ENCODE measurements around the gene FRAT1.

FRAT1 gene

GRCh38 chr10:97302088-97302791, 16.8 kb upstream of the FRAT1 start:
- intact Hi-C loops (cut with DNase I): no loop called here
- DNase-seq: no peak

- DNase-seq: no peak
- intact Hi-C loops (cut with DNase I): no loop called here
These were observed 11.6 kb upstream of the FRAT1 start for GRCh38 chr10:97307441-97307840.

- peak in 1 of 10 donors; percentile 4 for DNase-seq
- intact Hi-C loops (cut with DNase I): no loop called here
These were observed 10.9 kb upstream of the FRAT1 start for GRCh38 chr10:97307866-97308780.

GRCh38 chr10:97311111-97311626, 7.9 kb upstream of the FRAT1 start:
- peak in 1 of 10 donors; percentile 35 for DNase-seq
- intact Hi-C loops (cut with DNase I): no loop called here

GRCh38 chr10:97312897-97313296, 6.2 kb upstream of the FRAT1 start:
- intact Hi-C loops (cut with DNase I): no loop called here
- no peak for DNase-seq

GRCh38 chr10:97314671-97315070, 4.4 kb upstream of the FRAT1 start:
- intact Hi-C loops (cut with DNase I): loop anchor here (5.0 kb wide), 1 partner anchor 32 kb away; no protein-coding TSS in a partner anchor
- DNase-seq: no peak

GRCh38 chr10:97319671-97320479, 804 bp downstream of the FRAT1 start:
- DNase-seq: peak; percentile 23 to 94 (median 48)
- intact Hi-C loops (cut with DNase I): loop anchor here (1.0 to 5.0 kb wide), 3 partner anchors 14 to 38 kb away; partner anchors contain the start of genes ARHGAP19 and FRAT2

GRCh38 chr10:97320480-97321031, 1.5 kb downstream of the FRAT1 start:
- peak in 4 of 10 donors; percentile 24 to 76 (median 72) for DNase-seq

GRCh38 chr10:97321032-97321803, 2.1 kb downstream of the FRAT1 start:
- DNase-seq: peak in 9 of 10 donors; percentile 36 to 90 (median 63)
- intact Hi-C loops (cut with DNase I): no loop called here

More at GRCh38 chr10:97320480-97321031, 1.5 kb downstream of the FRAT1 start:
- intact Hi-C loops (cut with DNase I): no loop called here

GRCh38 chr10:97321804-97322190, 2.7 kb downstream of the FRAT1 start:
- intact Hi-C loops (cut with DNase I): no loop called here
- peak in 3 of 10 donors; percentile 24 to 72 (median 30) for DNase-seq

GRCh38 chr10:97323501-97323900, 4.4 kb downstream of the FRAT1 start:
- intact Hi-C loops (cut with DNase I): no loop called here
- peak in 1 of 10 donors; percentile 35 for DNase-seq

- peak in 2 of 10 donors; percentile 6 to 18 for DNase-seq
- intact Hi-C loops (cut with DNase I): no loop called here
These were observed 6.7 kb downstream of the FRAT1 start for GRCh38 chr10:97325754-97326153.

GRCh38 chr10:97327348-97328294, 8.6 kb downstream of the FRAT1 start:
- peak in 2 of 10 donors; percentile 7 to 18 for DNase-seq
- intact Hi-C loops (cut with DNase I): no loop called here

GRCh38 chr10:97328646-97329453, 9.8 kb downstream of the FRAT1 start:
- peak in 1 of 10 donors; percentile 30 for DNase-seq
- intact Hi-C loops (cut with DNase I): no loop called here

- no peak for DNase-seq
- intact Hi-C loops (cut with DNase I): loop anchor here (5.0 kb wide), 1 partner anchor 37 kb away; the partner anchor contains the start of gene ARHGAP19
These were observed 10.7 kb downstream of the FRAT1 start for GRCh38 chr10:97329766-97330165.

GRCh38 chr10:97331153-97331703, 12.2 kb downstream of the FRAT1 start:
- intact Hi-C loops (cut with DNase I): loop anchor here (5.0 kb wide), 1 partner anchor 39 kb away; the partner anchor contains the start of gene ARHGAP19

More at GRCh38 chr10:97331153-97331703, 12.2 kb downstream of the FRAT1 start:
- DNase-seq: peak in 1 of 10 donors; percentile 35

Measured in posterior cingulate gyrus (tissue), 11 donors.